GM13977 (cell line): ENCODE data around the gene LCE1F.

Experiments
- DNase-seq: peaks from one replicate; pipeline ENCODE4 v3.0.0; 2012; ENCODE audit warnings: low spot score
- in situ Hi-C: fragments of 300-500 bp; cut with MboI; formaldehyde crosslinking; loops from one replicate; pipeline ENCODE4 v1.12.0; 2022; ENCODE audit warnings: low sequenced_read_pairs, low pct_unique_long_range_greater_than_20kb, mixed read lengths, inconsistent platforms; ENCODE audit not compliant: unreplicated experiment
- TF ChIP-seq, protein P1 (sequence below): IDR thresholded peaks from 2 replicates; pipeline ENCODE4 v1.5.1; 2012; ENCODE audit warnings: mild to moderate bottlenecking, control low read depth; ENCODE audit not compliant: insufficient read depth; ENCODE audit errors: extremely low read depth, missing control alignments

LCE1F gene

DNA sequence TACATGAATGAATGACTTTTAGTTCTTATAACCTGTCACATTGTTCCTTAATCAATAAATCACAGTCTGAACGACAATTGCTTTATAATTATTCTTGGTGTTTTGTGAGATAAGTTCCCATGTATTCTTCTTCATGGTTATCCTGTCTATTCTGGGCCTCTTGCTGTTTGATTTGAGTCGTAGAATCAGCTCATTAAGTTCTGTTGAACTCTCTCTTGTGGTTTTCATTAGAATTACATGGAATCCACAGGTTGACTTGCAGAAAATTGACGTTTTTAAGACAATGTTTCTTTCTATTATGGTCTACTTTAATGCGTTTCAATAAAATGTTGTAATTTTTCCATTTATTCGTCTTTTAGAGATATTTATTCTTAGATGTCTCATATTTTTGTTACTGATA is 48.4 kb downstream of the LCE1F start:
- in situ Hi-C loops, result no loop called here
- no peak for DNase-seq
- TF ChIP-seq, protein P1, sequence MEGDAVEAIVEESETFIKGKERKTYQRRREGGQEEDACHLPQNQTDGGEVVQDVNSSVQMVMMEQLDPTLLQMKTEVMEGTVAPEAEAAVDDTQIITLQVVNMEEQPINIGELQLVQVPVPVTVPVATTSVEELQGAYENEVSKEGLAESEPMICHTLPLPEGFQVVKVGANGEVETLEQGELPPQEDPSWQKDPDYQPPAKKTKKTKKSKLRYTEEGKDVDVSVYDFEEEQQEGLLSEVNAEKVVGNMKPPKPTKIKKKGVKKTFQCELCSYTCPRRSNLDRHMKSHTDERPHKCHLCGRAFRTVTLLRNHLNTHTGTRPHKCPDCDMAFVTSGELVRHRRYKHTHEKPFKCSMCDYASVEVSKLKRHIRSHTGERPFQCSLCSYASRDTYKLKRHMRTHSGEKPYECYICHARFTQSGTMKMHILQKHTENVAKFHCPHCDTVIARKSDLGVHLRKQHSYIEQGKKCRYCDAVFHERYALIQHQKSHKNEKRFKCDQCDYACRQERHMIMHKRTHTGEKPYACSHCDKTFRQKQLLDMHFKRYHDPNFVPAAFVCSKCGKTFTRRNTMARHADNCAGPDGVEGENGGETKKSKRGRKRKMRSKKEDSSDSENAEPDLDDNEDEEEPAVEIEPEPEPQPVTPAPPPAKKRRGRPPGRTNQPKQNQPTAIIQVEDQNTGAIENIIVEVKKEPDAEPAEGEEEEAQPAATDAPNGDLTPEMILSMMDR, result no peak

DNA sequence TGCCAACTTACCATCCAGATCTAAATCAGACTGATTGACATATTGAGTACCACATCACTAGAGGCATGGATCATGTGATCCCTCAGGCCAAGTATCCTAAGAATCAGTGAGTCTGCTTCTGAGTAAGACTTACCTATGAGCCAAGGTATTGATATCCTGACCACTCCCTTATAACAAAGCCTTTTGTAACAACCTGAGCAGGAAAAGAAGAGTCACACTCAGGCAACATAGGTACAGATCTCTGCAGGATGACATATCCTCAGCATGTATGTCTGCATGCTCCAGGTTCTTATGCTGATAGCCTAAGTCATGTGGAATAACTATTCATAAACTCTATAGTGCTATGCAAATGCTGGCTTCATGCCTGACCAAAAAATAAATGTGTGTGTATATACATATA is 50.0 kb downstream of the LCE1F start:
- TF ChIP-seq, protein P1, result no peak
- DNase-seq, result no peak
- in situ Hi-C loops, result no loop called here
